ENCODE data around the gene CSNK1E. TPM values are rescaled to one million over a fixed set of nuclear protein-coding genes. Genes with fewer than 3 reads are reported as not detected.

Gene CSNK1E
- total and polyA plus RNA-seq, 2 of the 8 experiments (the other 6 are each of a cell fraction or from before 2014, with no cell fraction given): 247 to 263 TPM

GRCh38 chr22:38246692-38247091 is 70.5 kb downstream of the CSNK1E start:
- ChIA-PET CTCF (ENCODE audit: partially characterized antibody) (interaction anchor here (0.6 kb wide), 2 partner anchors 176 to 278 kb away, joined by 3 to 4 read pairs; no protein-coding TSS in a partner anchor), POLR2A (ENCODE audit: partially characterized antibody) (interaction anchor here (1.5 kb wide), 1 partner anchor 18 kb away, joined by 5 read pairs; no protein-coding TSS in a partner anchor)
- peaks cover 4 to 17% of the 10 kb centered on the region in 2 experiments for H4K20me1 ChIP-seq (replicated peaks in 1 of 2; ENCODE audit: control insufficient read depth in 1 of 2, insufficient read depth in 2 of 2, low read length in 2 of 2)
- DNase-seq (ENCODE audit: low read depth in 1 of 2, low spot score in 2 of 2): no peak
- H3K14ac ChIP-seq (ENCODE audit: insufficient read length): no peak overlapping the region
- no peak overlapping the region for H4K91ac ChIP-seq (replicated peaks; ENCODE audit: insufficient read length, low read length)
- H3K27me3 ChIP-seq (replicated peaks in 1 of 4; ENCODE audit: control insufficient read depth in 3 of 4, extremely low read depth in 1 of 4, insufficient read depth in 3 of 4, low read length in 3 of 4): no peaks in the 10 kb centered on the region
- H2BK15ac ChIP-seq (ENCODE audit: low read length): no peak overlapping the region
- H2AK5ac ChIP-seq (ENCODE audit: low read depth, low read length): no peak overlapping the region
- no peak overlapping the region for H4K5ac ChIP-seq (ENCODE audit: insufficient read length, low read depth, low read length)
- 82% methylated on average over 5 of the region's 5 CpGs; no CpG with 5 or more reads in 1 of the 2 experiments for WGBS, 2 experiments (ENCODE audit: extremely low coverage in 1 of 2, insufficient coverage in 1 of 2, insufficient read length in 1 of 2, insufficient replicate concordance in 2 of 2, low coverage in 1 of 2, low lambda C conversion rate in 2 of 2, missing lambda C conversion rate in 1 of 2)
- H3K56ac ChIP-seq (replicated peaks; ENCODE audit: insufficient read length, low read depth, low read length): no peak overlapping the region
- no peak overlapping the region for H4K8ac ChIP-seq (ENCODE audit: extremely low read depth, insufficient read depth, low read length)
- no peak overlapping the region for H3K4me3 ChIP-seq (ENCODE audit: extremely low read depth in 1 of 4, insufficient read depth in 2 of 4, low read depth in 3 of 4, low read length in 4 of 4)
- FAIRE-seq: no peak
- H3K79me1 ChIP-seq (ENCODE audit: low read depth, low read length): peaks cover 9% of the 10 kb centered on the region
- no peak overlapping the region for H2BK20ac ChIP-seq (ENCODE audit: low read length)
- H3K27ac ChIP-seq (ENCODE audit: low read depth, low read length): no peak overlapping the region
- no peak overlapping the region for H2BK12ac ChIP-seq (ENCODE audit: low read depth, low read length)
- no peak overlapping the region for H2BK120ac ChIP-seq (replicated peaks; ENCODE audit: low read depth, low read length)
- no peak overlapping the region for H3K4ac ChIP-seq (replicated peaks; ENCODE audit: insufficient read length, low read depth, low read length)
- H3K23me2 ChIP-seq (ENCODE audit: low read depth, low read length): no peaks in the 10 kb centered on the region
- no peak overlapping the region for H2AFZ ChIP-seq (ENCODE audit: low read length)
- peaks cover 7 to 15% (median 13%) of the 10 kb centered on the region in 4 experiments for H3K36me3 ChIP-seq (ENCODE audit: control insufficient read depth in 2 of 4, insufficient read depth in 4 of 4, low read length in 3 of 4)
- H3K79me2 ChIP-seq (ENCODE audit: control insufficient read depth in 1 of 2, insufficient read depth in 2 of 2, low read length in 2 of 2): peaks cover 3 to 29% of the 10 kb centered on the region in 2 experiments; a peak in 2 of 4 replicates
- no peak overlapping the region for H3K23ac ChIP-seq (ENCODE audit: insufficient read length)
- H3K4me1 ChIP-seq (replicated peaks in 1 of 4; ENCODE audit: control insufficient read depth in 3 of 4, insufficient read depth in 4 of 4, low read length in 3 of 4): peaks cover 0 to 3% (median 0%) of the 10 kb centered on the region in 4 experiments; a peak in 2 of 7 replicates
- no peak overlapping the region for H3K9ac ChIP-seq (replicated peaks in 1 of 4; ENCODE audit: extremely low read depth in 1 of 4, low read depth in 3 of 4, low read length in 3 of 4)
- H2BK5ac ChIP-seq (ENCODE audit: low read depth, low read length): no peak overlapping the region
- no peaks in the 10 kb centered on the region for H3K9me3 ChIP-seq (ENCODE audit: insufficient read depth in 2 of 2, low read depth in 1 of 2, low read length in 1 of 2)
- no peak overlapping the region for H3K18ac ChIP-seq (ENCODE audit: extremely low read depth, low read length)
- no peak overlapping the region for H3K4me2 ChIP-seq (ENCODE audit: insufficient read depth in 1 of 2, low read depth in 2 of 2, low read length in 2 of 2)
- TF ChIP-seq SAP30 (IDR thresholded peaks at IDR 0.05; ENCODE audit: insufficient read depth, insufficient replicate concordance, low read length) (no peak), RFX5 (IDR thresholded peaks at IDR 0.05; ENCODE audit: borderline replicate concordance, low read depth, low read length) (no peak), TCF12 (IDR thresholded peaks at IDR 0.05; ENCODE audit: low read depth, low read length) (no peak), YY1 (IDR thresholded peaks at IDR 0.05; ENCODE audit: low read depth, low read length) (no peak), ASH2L (IDR thresholded peaks at IDR 0.05; ENCODE audit: low read length) (no peak), CTBP2 (IDR thresholded peaks at IDR 0.05; ENCODE audit: borderline replicate concordance, insufficient read depth, insufficient read length, low read length) (no peak), NANOG (IDR thresholded peaks at IDR 0.05; ENCODE audit: insufficient read depth, low read depth, low read length, poor library complexity, severe bottlenecking) (no peak), CHD2 (IDR thresholded peaks at IDR 0.05; ENCODE audit: low read length) (no peak), SP1 (IDR thresholded peaks at IDR 0.05; ENCODE audit: low read depth, low read length) (no peak), TAF7 (optimal IDR thresholded peaks at IDR 0.05; ENCODE audit: borderline replicate concordance, low read depth, low read length) (no peak), PHF8 (conservative IDR thresholded peaks at IDR 0.05; ENCODE audit: low read depth, low read length) (no peak), MAX (IDR thresholded peaks at IDR 0.05) (no peak), FOSL1 (IDR thresholded peaks at IDR 0.05; ENCODE audit: insufficient read depth, low read depth, low read length) (no peak), RBBP5 (IDR thresholded peaks at IDR 0.05; ENCODE audit: borderline replicate concordance, low read depth, low read length) (no peak)

All from H1 (cell line).